ENCODE data around the gene MYO1G. TPM values are rescaled to one million over a fixed set of nuclear protein-coding genes. Genes with fewer than 3 reads are reported as not detected.

The MYO1G gene
- total RNA-seq, 1 experiment from 2014 or later = 62.4 TPM

- H3K9ac ChIP-seq (ENCODE audit: low read length) = peak overlapping the region; percentile 62
- no peak overlapping the region for H2AFZ ChIP-seq (ENCODE audit: low read length)
- peak overlapping the region; percentile 49; the same call in 1 of the 2 replicates for H3K4me3 ChIP-seq (ENCODE audit: low read length)
- H3K4me2 ChIP-seq (ENCODE audit: low read depth, low read length, poor library complexity, severe bottlenecking) = peak overlapping the region; percentile 98
- H3K36me3 ChIP-seq (ENCODE audit: insufficient read depth, low read length) = peaks cover 46% of the 10 kb centered on the region
- no peaks in the 10 kb centered on the region for H3K9me3 ChIP-seq (ENCODE audit: low read length)
- H3K27me3 ChIP-seq (ENCODE audit: low read length) = no peaks in the 10 kb centered on the region
- no peaks in the 10 kb centered on the region for H3K9me2 ChIP-seq (replicated peaks; ENCODE audit: insufficient read depth, low read length)
- H3K27ac ChIP-seq (ENCODE audit: low read length) = peak overlapping the region; percentile 95
- peaks cover 95% of the 10 kb centered on the region for H3K4me1 ChIP-seq (ENCODE audit: low read length)
- peaks cover 33% of the 10 kb centered on the region for H4K20me1 ChIP-seq (ENCODE audit: insufficient read depth, low read depth, low read length)
- H3K79me2 ChIP-seq (ENCODE audit: low read length) = peaks cover 47% of the 10 kb centered on the region
- peak; percentile 77 for DNase-seq
These were observed 2.4 kb upstream of the MYO1G start for GRCh38 chr7:44981035-44981706.

- H3K9ac ChIP-seq (ENCODE audit: low read length) = peak overlapping the region; percentile 97
These were observed 1.7 kb upstream of the MYO1G start for GRCh38 chr7:44980393-44981034.

GRCh38 chr7:44979481-44980392, 922 bp upstream of the MYO1G start:
- no peaks in the 10 kb centered on the region for H3K9me2 ChIP-seq (replicated peaks; ENCODE audit: insufficient read depth, low read length)
- peak overlapping the region; percentile 87 for H3K4me3 ChIP-seq (ENCODE audit: low read length)
- peak overlapping the region; percentile 98 for H3K4me2 ChIP-seq (ENCODE audit: low read depth, low read length, poor library complexity, severe bottlenecking)
- H2AFZ ChIP-seq (ENCODE audit: low read length) = no peak overlapping the region
- peak; percentile 67 for DNase-seq
- H3K27me3 ChIP-seq (ENCODE audit: low read length) = no peaks in the 10 kb centered on the region
- peaks cover 88% of the 10 kb centered on the region for H3K4me1 ChIP-seq (ENCODE audit: low read length)
- no peaks in the 10 kb centered on the region for H3K9me3 ChIP-seq (ENCODE audit: low read length)
- H3K79me2 ChIP-seq (ENCODE audit: low read length) = peaks cover 38% of the 10 kb centered on the region
- H3K9ac ChIP-seq (ENCODE audit: low read length) = peak overlapping the region; percentile 97
- H4K20me1 ChIP-seq (ENCODE audit: insufficient read depth, low read depth, low read length) = peaks cover 18% of the 10 kb centered on the region; the same call in 1 of the 2 replicates
- H3K27ac ChIP-seq (ENCODE audit: low read length) = peak overlapping the region; percentile 95
- peaks cover 46% of the 10 kb centered on the region for H3K36me3 ChIP-seq (ENCODE audit: insufficient read depth, low read length)

More at GRCh38 chr7:44980393-44981034, 1.7 kb upstream of the MYO1G start:
- H3K4me3 ChIP-seq (ENCODE audit: low read length) = peak overlapping the region; percentile 87
- H3K9me2 ChIP-seq (replicated peaks; ENCODE audit: insufficient read depth, low read length) = no peaks in the 10 kb centered on the region
- H3K4me2 ChIP-seq (ENCODE audit: low read depth, low read length, poor library complexity, severe bottlenecking) = peak overlapping the region; percentile 98
- peaks cover 26% of the 10 kb centered on the region for H4K20me1 ChIP-seq (ENCODE audit: insufficient read depth, low read depth, low read length)
- no peak overlapping the region for H2AFZ ChIP-seq (ENCODE audit: low read length)
- peak overlapping the region; percentile 95 for H3K27ac ChIP-seq (ENCODE audit: low read length)
- H3K27me3 ChIP-seq (ENCODE audit: low read length) = no peaks in the 10 kb centered on the region
- H3K9me3 ChIP-seq (ENCODE audit: low read length) = no peaks in the 10 kb centered on the region
- peaks cover 96% of the 10 kb centered on the region for H3K4me1 ChIP-seq (ENCODE audit: low read length)
- peaks cover 46% of the 10 kb centered on the region for H3K79me2 ChIP-seq (ENCODE audit: low read length)
- peak; percentile 96 for DNase-seq
- peaks cover 46% of the 10 kb centered on the region for H3K36me3 ChIP-seq (ENCODE audit: insufficient read depth, low read length)

- Histone ChIP-seq H3K79me2 (ENCODE audit: low read length) (peaks cover 38% of the 10 kb centered on the region), H3K9ac (ENCODE audit: low read length) (peak overlapping the region; percentile 97), H3K9me2 (replicated peaks; ENCODE audit: insufficient read depth, low read length) (no peaks in the 10 kb centered on the region), H3K27me3 (ENCODE audit: low read length) (no peaks in the 10 kb centered on the region), H3K9me3 (ENCODE audit: low read length) (no peaks in the 10 kb centered on the region), H3K4me1 (ENCODE audit: low read length) (peaks cover 70% of the 10 kb centered on the region), H3K4me2 (ENCODE audit: low read depth, low read length, poor library complexity, severe bottlenecking) (peak overlapping the region; percentile 98), H3K36me3 (ENCODE audit: insufficient read depth, low read length) (peaks cover 35% of the 10 kb centered on the region), H2AFZ (ENCODE audit: low read length) (no peak overlapping the region), H3K4me3 (ENCODE audit: low read length) (peak overlapping the region; percentile 87), H3K27ac (ENCODE audit: low read length) (peak overlapping the region; percentile 95), H4K20me1 (ENCODE audit: insufficient read depth, low read depth, low read length) (peaks cover under 1% of the 10 kb centered on the region; the same call in 1 of the 2 replicates)
- peak; percentile 60 for DNase-seq
These were observed 868 bp downstream of the MYO1G start for GRCh38 chr7:44977959-44978335.

- Histone ChIP-seq H3K27ac (ENCODE audit: low read length) (peak overlapping the region; percentile 95), H3K36me3 (ENCODE audit: insufficient read depth, low read length) (peaks cover 30% of the 10 kb centered on the region), H3K4me2 (ENCODE audit: low read depth, low read length, poor library complexity, severe bottlenecking) (peak overlapping the region; percentile 98), H3K4me3 (ENCODE audit: low read length) (peak overlapping the region; percentile 87), H3K9ac (ENCODE audit: low read length) (peak overlapping the region; percentile 97), H3K27me3 (ENCODE audit: low read length) (no peaks in the 10 kb centered on the region), H3K79me2 (ENCODE audit: low read length) (peaks cover 38% of the 10 kb centered on the region), H2AFZ (ENCODE audit: low read length) (no peak overlapping the region), H3K4me1 (ENCODE audit: low read length) (peaks cover 65% of the 10 kb centered on the region), H4K20me1 (ENCODE audit: insufficient read depth, low read depth, low read length) (no peaks in the 10 kb centered on the region; the same call in 1 of the 2 replicates), H3K9me3 (ENCODE audit: low read length) (no peaks in the 10 kb centered on the region), H3K9me2 (replicated peaks; ENCODE audit: insufficient read depth, low read length) (no peaks in the 10 kb centered on the region)
- peak; percentile 65 for DNase-seq
These were observed 1.4 kb downstream of the MYO1G start for GRCh38 chr7:44977304-44977958.

- Histone ChIP-seq H4K20me1 (ENCODE audit: insufficient read depth, low read depth, low read length) (no peaks in the 10 kb centered on the region), H3K9me3 (ENCODE audit: low read length) (no peaks in the 10 kb centered on the region), H3K79me2 (ENCODE audit: low read length) (peaks cover 38% of the 10 kb centered on the region), H3K9me2 (replicated peaks; ENCODE audit: insufficient read depth, low read length) (no peaks in the 10 kb centered on the region), H2AFZ (ENCODE audit: low read length) (no peak overlapping the region), H3K27me3 (ENCODE audit: low read length) (no peaks in the 10 kb centered on the region), H3K27ac (ENCODE audit: low read length) (peak overlapping the region; percentile 95), H3K4me1 (ENCODE audit: low read length) (peaks cover 59% of the 10 kb centered on the region), H3K9ac (ENCODE audit: low read length) (peak overlapping the region; percentile 97), H3K36me3 (ENCODE audit: insufficient read depth, low read length) (peaks cover 36% of the 10 kb centered on the region), H3K4me2 (ENCODE audit: low read depth, low read length, poor library complexity, severe bottlenecking) (peak overlapping the region; percentile 98), H3K4me3 (ENCODE audit: low read length) (peak overlapping the region; percentile 87; the same call in 1 of the 2 replicates)
- DNase-seq = no peak
These were observed 2.0 kb downstream of the MYO1G start for GRCh38 chr7:44976746-44977196.

GRCh38 chr7:44976040-44976745, 2.6 kb downstream of the MYO1G start:
- DNase-seq = no peak
- Histone ChIP-seq H3K4me2 (ENCODE audit: low read depth, low read length, poor library complexity, severe bottlenecking) (peak overlapping the region; percentile 98), H3K4me1 (ENCODE audit: low read length) (peaks cover 53% of the 10 kb centered on the region), H3K9me3 (ENCODE audit: low read length) (no peaks in the 10 kb centered on the region), H3K36me3 (ENCODE audit: insufficient read depth, low read length) (peaks cover 38% of the 10 kb centered on the region), H3K9ac (ENCODE audit: low read length) (peak overlapping the region; percentile 97), H3K9me2 (replicated peaks; ENCODE audit: insufficient read depth, low read length) (no peaks in the 10 kb centered on the region), H3K27me3 (ENCODE audit: low read length) (no peaks in the 10 kb centered on the region), H4K20me1 (ENCODE audit: insufficient read depth, low read depth, low read length) (no peaks in the 10 kb centered on the region), H2AFZ (ENCODE audit: low read length) (no peak overlapping the region), H3K4me3 (ENCODE audit: low read length) (no peak overlapping the region; the same call in 1 of the 2 replicates), H3K27ac (ENCODE audit: low read length) (0 out of 2 replicates have a peak overlapping the region, but pooled peaks have one; percentile 95), H3K79me2 (ENCODE audit: low read length) (peaks cover 38% of the 10 kb centered on the region)
